Neural progenitor cell (in vitro differentiated cells): ENCODE data around the gene FNDC11.

Experiments
- EZH2 ChIP-seq: fragments of 200-600 bp; sonication (generic); IDR thresholded peaks from 2 replicates; pipeline ENCODE4 v1.6.1; 2017; ENCODE audit warnings: antibody characterized with exemption, mild to moderate bottlenecking, moderate library complexity
- EZH2phosphoT487 ChIP-seq: fragments of 200-600 bp; sonication (generic); IDR thresholded peaks from 2 replicates; pipeline ENCODE4 v1.6.1; 2017; ENCODE audit warnings: antibody characterized with exemption
- TF ChIP-seq, protein P1 (sequence below): fragments of 200-600 bp; sonication (generic); IDR thresholded peaks from 2 replicates; pipeline ENCODE4 v1.5.1; 2017; ENCODE audit warnings: antibody characterized with exemption, mild to moderate bottlenecking

- TF ChIP-seq, protein P1, sequence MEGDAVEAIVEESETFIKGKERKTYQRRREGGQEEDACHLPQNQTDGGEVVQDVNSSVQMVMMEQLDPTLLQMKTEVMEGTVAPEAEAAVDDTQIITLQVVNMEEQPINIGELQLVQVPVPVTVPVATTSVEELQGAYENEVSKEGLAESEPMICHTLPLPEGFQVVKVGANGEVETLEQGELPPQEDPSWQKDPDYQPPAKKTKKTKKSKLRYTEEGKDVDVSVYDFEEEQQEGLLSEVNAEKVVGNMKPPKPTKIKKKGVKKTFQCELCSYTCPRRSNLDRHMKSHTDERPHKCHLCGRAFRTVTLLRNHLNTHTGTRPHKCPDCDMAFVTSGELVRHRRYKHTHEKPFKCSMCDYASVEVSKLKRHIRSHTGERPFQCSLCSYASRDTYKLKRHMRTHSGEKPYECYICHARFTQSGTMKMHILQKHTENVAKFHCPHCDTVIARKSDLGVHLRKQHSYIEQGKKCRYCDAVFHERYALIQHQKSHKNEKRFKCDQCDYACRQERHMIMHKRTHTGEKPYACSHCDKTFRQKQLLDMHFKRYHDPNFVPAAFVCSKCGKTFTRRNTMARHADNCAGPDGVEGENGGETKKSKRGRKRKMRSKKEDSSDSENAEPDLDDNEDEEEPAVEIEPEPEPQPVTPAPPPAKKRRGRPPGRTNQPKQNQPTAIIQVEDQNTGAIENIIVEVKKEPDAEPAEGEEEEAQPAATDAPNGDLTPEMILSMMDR = no peak
- TF ChIP-seq EZH2 (no peak), EZH2phosphoT487 (no peak)
Measured at GRCh38 chr20:63529180-63529860, 24.6 kb upstream of the FNDC11 start.
